GM23338 (cell line): ENCODE results near the gene SLC22A9. TPM values are rescaled to one million over a fixed set of nuclear protein-coding genes. Genes with fewer than 3 reads are reported as not detected.

ENCODE experiments used
- ATAC-seq: fragments of 200-7000 bp; cut with Tn5 transposase; 3 replicates; pipeline ENCODE4 v1.9.1; 2020
- DNase-seq: peaks from one replicate; pipeline ENCODE4 v3.0.0-alpha.2; 2015; ENCODE audit warnings: low spot score
- H2AFZ ChIP-seq: fragments of 200-600 bp; sonication (generic); 2 replicates; pipeline ENCODE4 v1.8.0; 2016; ENCODE audit warnings: antibody characterized with exemption, mild to moderate bottlenecking, moderate library complexity
- H3F3A ChIP-seq: fragments of 200-600 bp; sonication (generic); replicated peaks from 2 replicates; pipeline ENCODE4 v1.8.0; 2017; ENCODE audit warnings: antibody characterized with exemption, mixed run types, low read depth
- H3K27ac ChIP-seq: fragments of 200-600 bp; sonication (generic); 2 replicates; pipeline ENCODE4 v1.6.1; 2016; ENCODE audit warnings: low read depth
- H3K27me3 ChIP-seq: fragments of 200-600 bp; sonication (generic); 2 replicates; pipeline ENCODE4 v1.8.0; 2016; ENCODE audit warnings: mild to moderate bottlenecking, mixed run types, moderate library complexity; ENCODE audit not compliant: insufficient read depth
- H3K36me3 ChIP-seq: fragments of 200-600 bp; sonication (generic); 2 replicates; pipeline ENCODE4 v1.8.0; 2016; ENCODE audit warnings: mild to moderate bottlenecking; ENCODE audit not compliant: insufficient read depth
- H3K4me1 ChIP-seq: fragments of 200-600 bp; sonication (generic); 2 replicates; pipeline ENCODE4 v1.8.0; 2016; ENCODE audit warnings: mild to moderate bottlenecking, moderate library complexity; ENCODE audit not compliant: insufficient read depth
- H3K4me2 ChIP-seq: fragments of 200-600 bp; sonication (generic); 2 replicates; pipeline ENCODE4 v1.7.1; 2017; ENCODE audit warnings: mixed run types
- H3K4me3 ChIP-seq: fragments of 200-600 bp; sonication (generic); 2 replicates; pipeline ENCODE4 v1.6.1; 2016; ENCODE audit warnings: mixed run types
- H3K79me2 ChIP-seq: fragments of 200-600 bp; sonication (generic); replicated peaks from 2 replicates; pipeline ENCODE4 v1.8.0; 2017; ENCODE audit warnings: mild to moderate bottlenecking; ENCODE audit not compliant: insufficient read depth
- H3K9me2 ChIP-seq: fragments of 200-600 bp; sonication (generic); 2 replicates; pipeline ENCODE4 v1.8.0; 2017; ENCODE audit not compliant: insufficient read depth
- H4K20me1 ChIP-seq: fragments of 200-600 bp; sonication (generic); replicated peaks from 2 replicates; pipeline ENCODE4 v1.8.0; 2017; ENCODE audit warnings: mild to moderate bottlenecking; ENCODE audit not compliant: insufficient read depth
- H3K27ac Mint-ChIP-seq: 2 replicates; pipeline ENCODE4 v1.8.0; 2020; ENCODE audit warnings: inconsistent platforms, mild to moderate bottlenecking, moderate library complexity, mixed read lengths
- H3K27me3 Mint-ChIP-seq: 3 replicates; pipeline ENCODE4 v1.8.0; 2022; ENCODE audit warnings: low read depth, mild to moderate bottlenecking, moderate library complexity, mixed read lengths, inconsistent platforms; ENCODE audit not compliant: insufficient read depth, poor library complexity
- H3K36me3 Mint-ChIP-seq: 3 replicates; pipeline ENCODE4 v1.8.0; 2021; ENCODE audit warnings: low read depth, mild to moderate bottlenecking, inconsistent platforms, moderate library complexity, mixed read lengths
- H3K4me1 Mint-ChIP-seq: 3 replicates; pipeline ENCODE4 v1.8.0; 2020; ENCODE audit warnings: mild to moderate bottlenecking, inconsistent platforms, mixed read lengths
- H3K4me3 Mint-ChIP-seq: 3 replicates; pipeline ENCODE4 v1.8.0; 2021; ENCODE audit warnings: moderate library complexity, mild to moderate bottlenecking, inconsistent platforms, mixed read lengths
- H3K9me3 Mint-ChIP-seq: 3 replicates; pipeline ENCODE4 v1.8.0; 2020; ENCODE audit warnings: moderate library complexity, mild to moderate bottlenecking, inconsistent platforms, mixed read lengths
- CREB1 ChIP-seq: fragments of 250-450 bp; sonication (Bioruptor Pico); IDR thresholded peaks from 2 replicates; pipeline ENCODE4 v1.5.0; 2020; ENCODE audit warnings: low read depth, mild to moderate bottlenecking, moderate library complexity
- EZH2 ChIP-seq: fragments of 200-600 bp; sonication (generic); IDR thresholded peaks from one replicate; pipeline ENCODE4 v1.8.0; 2017; ENCODE audit warnings: antibody characterized with exemption, mild to moderate bottlenecking, low read depth; ENCODE audit not compliant: unreplicated experiment
- EZH2phosphoT487 ChIP-seq: fragments of 200-600 bp; sonication (generic); IDR thresholded peaks from one replicate; pipeline ENCODE4 v1.8.1; 2018; ENCODE audit warnings: antibody characterized with exemption; ENCODE audit not compliant: unreplicated experiment
- POLR2AphosphoS5 ChIP-seq: IDR thresholded peaks from 2 replicates; pipeline ENCODE4 v1.6.1; 2016; ENCODE audit warnings: antibody characterized with exemption, low read depth
- STAT1 ChIP-seq: IDR thresholded peaks from one replicate; pipeline ENCODE4 v1.6.1; 2016; ENCODE audit warnings: antibody characterized with exemption; ENCODE audit not compliant: unreplicated experiment
- ZNF114 ChIP-seq: fragments of 250-450 bp; sonication (Bioruptor Pico); IDR thresholded peaks from 2 replicates; pipeline ENCODE4 v1.5.0; 2020; ENCODE audit warnings: mild to moderate bottlenecking, moderate library complexity
- ZNF331 ChIP-seq: fragments of 250-450 bp; sonication (Bioruptor Pico); IDR thresholded peaks from 2 replicates; pipeline ENCODE4 v1.5.0; 2020; ENCODE audit warnings: low read depth, mild to moderate bottlenecking, moderate library complexity
- polyA plus RNA-seq: library from polyadenylated mRNA; unstranded; fragments of >200 nt; fragmentation: Nextera tagmentation; extraction: Ambion mirVana; gene quantifications from 2 replicates; pipeline ENCODE4 v1.2.1, GENCODE V29; 2016
- total RNA-seq: library from RNA; depleted of rRNA; stranded (reverse); fragments of >200 nt; shearing (Covaris generic); gene quantifications from 2 replicates; pipeline ENCODE4 v1.2.3, GENCODE V29; 2014
- TF ChIP-seq, protein P1 (sequence below), 2 experiments: fragments of 200-600 bp in 1 of 2; sonication (generic) in 1 of 2; conservative IDR thresholded peaks; 2 replicates each; pipeline versions ENCODE4 v1.5.1 to v1.6.1; 2016 to 2017; ENCODE audit warnings: antibody characterized with exemption in 2 of 2, low read depth in 2 of 2, mild to moderate bottlenecking in 2 of 2, moderate library complexity in 1 of 2
- TF ChIP-seq, protein P2 (sequence below): fragments of 250-450 bp; sonication (Bioruptor Pico); IDR thresholded peaks from 2 replicates; pipeline ENCODE4 v1.5.0; 2020; ENCODE audit warnings: mild to moderate bottlenecking, moderate library complexity

The SLC22A9 gene
- total and polyA plus RNA-seq, 2 experiments from 2014 or later = not detected

DNA sequence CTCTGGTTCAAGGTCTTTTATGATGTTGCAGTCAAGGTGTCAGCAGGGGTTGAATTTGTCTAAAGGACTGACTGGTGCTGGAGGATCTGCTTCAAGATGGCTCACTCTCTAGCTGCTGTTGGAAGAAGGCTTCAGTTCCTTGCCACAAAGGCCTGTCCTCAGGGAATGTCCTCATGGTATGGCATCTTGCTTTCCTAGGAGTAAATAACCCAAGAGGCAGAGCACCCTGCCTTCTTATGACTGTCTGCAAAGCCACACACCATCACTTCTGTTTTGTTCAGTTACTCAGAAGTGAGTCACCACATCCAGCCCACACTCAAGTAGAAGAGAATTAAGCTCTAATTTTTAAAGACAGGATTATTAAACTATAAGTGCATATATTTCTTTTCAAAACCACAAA lies 76.1 kb downstream of the SLC22A9 start:
- Histone ChIP-seq H4K20me1 (no peaks in the 10 kb centered on the region), H3K4me3 (no peak overlapping the region), H3K27ac (no peak overlapping the region), H3K9me2 (peaks cover 26% of the 10 kb centered on the region), H3K79me2 (no peaks in the 10 kb centered on the region), H3K36me3 (no peaks in the 10 kb centered on the region), H2AFZ (0 out of 2 replicates have a peak overlapping the region, but pooled peaks have one; percentile 25), H3K4me2 (no peak overlapping the region), H3K4me1 (peaks cover 19% of the 10 kb centered on the region), H3K27me3 (no peaks in the 10 kb centered on the region), H3F3A (no peaks in the 10 kb centered on the region)
- Mint-ChIP-seq H3K27ac (no peak overlapping the region), H3K4me3 (no peak overlapping the region), H3K27me3 (peaks cover 2% of the 10 kb centered on the region), H3K9me3 (peaks cover 19% of the 10 kb centered on the region), H3K4me1 (peaks cover 26% of the 10 kb centered on the region), H3K36me3 (peaks cover 16% of the 10 kb centered on the region)
- TF ChIP-seq, protein P1, sequence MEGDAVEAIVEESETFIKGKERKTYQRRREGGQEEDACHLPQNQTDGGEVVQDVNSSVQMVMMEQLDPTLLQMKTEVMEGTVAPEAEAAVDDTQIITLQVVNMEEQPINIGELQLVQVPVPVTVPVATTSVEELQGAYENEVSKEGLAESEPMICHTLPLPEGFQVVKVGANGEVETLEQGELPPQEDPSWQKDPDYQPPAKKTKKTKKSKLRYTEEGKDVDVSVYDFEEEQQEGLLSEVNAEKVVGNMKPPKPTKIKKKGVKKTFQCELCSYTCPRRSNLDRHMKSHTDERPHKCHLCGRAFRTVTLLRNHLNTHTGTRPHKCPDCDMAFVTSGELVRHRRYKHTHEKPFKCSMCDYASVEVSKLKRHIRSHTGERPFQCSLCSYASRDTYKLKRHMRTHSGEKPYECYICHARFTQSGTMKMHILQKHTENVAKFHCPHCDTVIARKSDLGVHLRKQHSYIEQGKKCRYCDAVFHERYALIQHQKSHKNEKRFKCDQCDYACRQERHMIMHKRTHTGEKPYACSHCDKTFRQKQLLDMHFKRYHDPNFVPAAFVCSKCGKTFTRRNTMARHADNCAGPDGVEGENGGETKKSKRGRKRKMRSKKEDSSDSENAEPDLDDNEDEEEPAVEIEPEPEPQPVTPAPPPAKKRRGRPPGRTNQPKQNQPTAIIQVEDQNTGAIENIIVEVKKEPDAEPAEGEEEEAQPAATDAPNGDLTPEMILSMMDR (conservative IDR thresholded peaks at IDR 0.05; ENCODE audit: low read depth in 2 of 2) = no peak
- TF ChIP-seq, protein P2, sequence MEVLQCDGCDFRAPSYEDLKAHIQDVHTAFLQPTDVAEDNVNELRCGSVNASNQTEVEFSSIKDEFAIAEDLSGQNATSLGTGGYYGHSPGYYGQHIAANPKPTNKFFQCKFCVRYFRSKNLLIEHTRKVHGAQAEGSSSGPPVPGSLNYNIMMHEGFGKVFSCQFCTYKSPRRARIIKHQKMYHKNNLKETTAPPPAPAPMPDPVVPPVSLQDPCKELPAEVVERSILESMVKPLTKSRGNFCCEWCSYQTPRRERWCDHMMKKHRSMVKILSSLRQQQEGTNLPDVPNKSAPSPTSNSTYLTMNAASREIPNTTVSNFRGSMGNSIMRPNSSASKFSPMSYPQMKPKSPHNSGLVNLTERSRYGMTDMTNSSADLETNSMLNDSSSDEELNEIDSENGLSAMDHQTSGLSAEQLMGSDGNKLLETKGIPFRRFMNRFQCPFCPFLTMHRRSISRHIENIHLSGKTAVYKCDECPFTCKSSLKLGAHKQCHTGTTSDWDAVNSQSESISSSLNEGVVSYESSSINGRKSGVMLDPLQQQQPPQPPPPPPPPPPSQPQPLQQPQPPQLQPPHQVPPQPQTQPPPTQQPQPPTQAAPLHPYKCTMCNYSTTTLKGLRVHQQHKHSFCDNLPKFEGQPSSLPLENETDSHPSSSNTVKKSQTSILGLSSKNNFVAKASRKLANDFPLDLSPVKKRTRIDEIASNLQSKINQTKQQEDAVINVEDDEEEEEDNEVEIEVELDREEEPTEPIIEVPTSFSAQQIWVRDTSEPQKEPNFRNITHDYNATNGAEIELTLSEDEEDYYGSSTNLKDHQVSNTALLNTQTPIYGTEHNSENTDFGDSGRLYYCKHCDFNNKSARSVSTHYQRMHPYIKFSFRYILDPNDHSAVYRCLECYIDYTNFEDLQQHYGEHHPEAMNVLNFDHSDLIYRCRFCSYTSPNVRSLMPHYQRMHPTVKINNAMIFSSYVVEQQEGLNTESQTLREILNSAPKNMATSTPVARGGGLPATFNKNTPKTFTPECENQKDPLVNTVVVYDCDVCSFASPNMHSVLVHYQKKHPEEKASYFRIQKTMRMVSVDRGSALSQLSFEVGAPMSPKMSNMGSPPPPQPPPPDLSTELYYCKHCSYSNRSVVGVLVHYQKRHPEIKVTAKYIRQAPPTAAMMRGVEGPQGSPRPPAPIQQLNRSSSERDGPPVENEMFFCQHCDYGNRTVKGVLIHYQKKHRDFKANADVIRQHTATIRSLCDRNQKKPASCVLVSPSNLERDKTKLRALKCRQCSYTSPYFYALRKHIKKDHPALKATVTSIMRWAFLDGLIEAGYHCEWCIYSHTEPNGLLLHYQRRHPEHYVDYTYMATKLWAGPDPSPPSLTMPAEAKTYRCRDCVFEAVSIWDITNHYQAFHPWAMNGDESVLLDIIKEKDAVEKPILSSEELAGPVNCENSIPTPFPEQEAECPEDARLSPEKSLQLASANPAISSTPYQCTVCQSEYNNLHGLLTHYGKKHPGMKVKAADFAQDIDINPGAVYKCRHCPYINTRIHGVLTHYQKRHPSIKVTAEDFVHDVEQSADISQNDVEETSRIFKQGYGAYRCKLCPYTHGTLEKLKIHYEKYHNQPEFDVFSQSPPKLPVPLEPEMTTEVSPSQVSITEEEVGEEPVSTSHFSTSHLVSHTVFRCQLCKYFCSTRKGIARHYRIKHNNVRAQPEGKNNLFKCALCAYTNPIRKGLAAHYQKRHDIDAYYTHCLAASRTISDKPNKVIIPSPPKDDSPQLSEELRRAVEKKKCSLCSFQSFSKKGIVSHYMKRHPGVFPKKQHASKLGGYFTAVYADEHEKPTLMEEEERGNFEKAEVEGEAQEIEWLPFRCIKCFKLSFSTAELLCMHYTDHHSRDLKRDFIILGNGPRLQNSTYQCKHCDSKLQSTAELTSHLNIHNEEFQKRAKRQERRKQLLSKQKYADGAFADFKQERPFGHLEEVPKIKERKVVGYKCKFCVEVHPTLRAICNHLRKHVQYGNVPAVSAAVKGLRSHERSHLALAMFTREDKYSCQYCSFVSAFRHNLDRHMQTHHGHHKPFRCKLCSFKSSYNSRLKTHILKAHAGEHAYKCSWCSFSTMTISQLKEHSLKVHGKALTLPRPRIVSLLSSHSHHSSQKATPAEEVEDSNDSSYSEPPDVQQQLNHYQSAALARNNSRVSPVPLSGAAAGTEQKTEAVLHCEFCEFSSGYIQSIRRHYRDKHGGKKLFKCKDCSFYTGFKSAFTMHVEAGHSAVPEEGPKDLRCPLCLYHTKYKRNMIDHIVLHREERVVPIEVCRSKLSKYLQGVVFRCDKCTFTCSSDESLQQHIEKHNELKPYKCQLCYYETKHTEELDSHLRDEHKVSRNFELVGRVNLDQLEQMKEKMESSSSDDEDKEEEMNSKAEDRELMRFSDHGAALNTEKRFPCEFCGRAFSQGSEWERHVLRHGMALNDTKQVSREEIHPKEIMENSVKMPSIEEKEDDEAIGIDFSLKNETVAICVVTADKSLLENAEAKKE (CRISPR knock-in tag) = no peak
- TF ChIP-seq ZNF114 (CRISPR knock-in tag) (no peak), CREB1 (CRISPR knock-in tag) (no peak), POLR2AphosphoS5 (no peak), ZNF331 (no peak), STAT1 (no peak), EZH2phosphoT487 (no peak), EZH2 (no peak)
- ATAC-seq (no peak), DNase-seq (no peak)
